NCI-H1417 treated with DMSO at 0.1 percent for 48 hours (cell line): ENCODE measurements around the gene RIMS1.

Experiments used
- DNase-seq: peaks from one replicate; lab custom pipeline; 2025; lab: John Stamatoyannopoulos, UW

The RIMS1 gene

GRCh38 chr6:72084992-72085569 lies 198.7 kb downstream of the RIMS1 start:
- DNase-seq = no peak

DNA sequence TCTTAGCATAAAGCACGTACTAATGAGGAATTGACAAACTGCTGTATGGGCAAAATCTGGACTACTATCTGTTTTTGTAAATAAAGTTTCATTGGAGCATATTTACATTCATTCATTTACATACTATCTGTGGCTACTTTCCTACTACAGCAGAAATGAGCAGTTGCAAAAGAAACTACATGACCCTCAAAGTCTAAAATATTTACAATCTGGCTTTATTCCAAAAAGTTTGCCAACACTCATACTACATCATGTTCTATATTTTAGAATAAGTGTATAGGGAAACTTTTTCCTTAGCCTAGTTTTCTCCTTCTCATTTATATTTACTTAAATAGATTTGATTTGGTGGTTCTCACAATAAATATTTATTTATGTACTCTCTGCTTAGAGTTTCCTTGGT lies 208.2 kb downstream of the RIMS1 start:
- no peak for DNase-seq

DNA sequence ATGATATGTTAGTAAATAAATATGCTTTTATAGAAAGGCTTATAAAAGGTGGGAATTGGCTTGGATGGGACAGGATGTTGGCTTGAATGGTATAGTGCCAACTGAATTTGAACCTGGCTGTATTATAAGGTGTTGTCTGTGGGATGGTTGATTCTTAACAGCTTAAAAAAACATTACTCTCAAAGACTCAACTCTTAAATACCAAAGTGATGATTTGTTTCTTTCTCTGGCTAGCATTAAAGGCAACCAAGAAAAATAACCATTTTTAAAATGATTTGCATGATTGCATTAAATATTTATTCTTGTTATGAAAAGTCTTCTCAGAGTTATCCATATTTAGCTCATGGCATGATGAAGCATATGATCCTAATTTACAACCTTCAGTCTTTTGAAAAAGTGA lies 216.2 kb downstream of the RIMS1 start:
- no peak for DNase-seq

DNA sequence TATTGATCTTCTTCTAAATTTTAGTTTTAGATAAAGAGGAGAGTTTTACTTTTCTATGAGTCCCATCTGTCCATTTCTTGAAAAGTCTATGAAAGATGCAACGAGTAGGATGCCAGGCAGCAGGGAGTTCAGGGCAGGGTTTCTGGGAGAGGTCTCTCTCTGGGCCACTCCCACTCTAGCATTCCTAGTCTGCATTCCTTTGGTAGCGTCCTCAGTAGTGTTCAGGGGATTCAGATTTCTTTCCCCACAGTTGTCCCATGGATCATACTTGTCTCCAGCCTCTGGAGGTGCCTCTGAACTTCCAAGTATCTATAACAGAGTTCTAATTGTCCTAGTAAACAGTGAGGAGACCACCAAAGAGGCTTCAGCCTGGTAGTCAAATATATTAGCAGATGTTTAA lies 225.3 kb downstream of the RIMS1 start:
- no peak for DNase-seq

DNA sequence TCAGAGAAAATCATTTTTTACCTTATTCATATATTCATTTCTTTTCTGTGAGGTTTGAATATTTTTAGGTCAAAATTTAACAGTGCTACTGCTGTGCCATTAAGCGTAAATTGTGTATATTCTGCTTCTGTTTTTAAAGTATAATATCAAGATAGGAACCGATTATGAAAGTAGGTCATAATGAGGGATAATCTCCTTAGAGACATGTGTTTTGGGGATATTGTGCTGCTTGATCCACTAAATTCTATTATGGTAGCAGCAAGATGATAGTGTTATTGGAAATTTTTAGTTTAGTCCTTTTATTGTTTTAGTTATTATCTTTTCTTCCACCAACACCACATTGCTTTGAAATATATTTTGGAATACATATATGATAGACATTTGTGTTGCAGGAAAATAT lies 244.0 kb downstream of the RIMS1 start:
- no peak for DNase-seq

GRCh38 chr6:72132427-72132826 lies 246.1 kb downstream of the RIMS1 start:
- no peak for DNase-seq

DNA sequence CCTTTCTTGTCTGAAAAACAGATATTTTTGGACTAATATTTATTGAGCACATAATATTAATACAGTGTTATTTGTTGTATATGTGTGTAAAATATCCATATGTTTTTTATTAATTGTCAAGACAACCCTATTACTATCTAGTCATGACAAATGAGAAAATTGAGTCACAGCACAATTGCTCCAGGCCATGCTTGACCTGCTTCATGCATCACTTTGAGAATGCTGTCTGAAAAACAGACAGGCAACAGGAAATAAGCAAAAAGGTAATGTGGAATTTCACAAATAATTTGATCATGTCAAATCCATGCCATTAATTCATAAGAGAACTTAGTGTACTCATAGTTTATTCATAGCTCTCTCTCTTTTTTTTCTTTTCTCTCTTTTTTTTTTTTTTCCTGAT lies 246.5 kb downstream of the RIMS1 start:
- DNase-seq = no peak

- no peak for DNase-seq
Measured at GRCh38 chr6:72133324-72133723, 247.0 kb downstream of the RIMS1 start.

- DNase-seq = no peak
Measured at GRCh38 chr6:72140795-72141194, 254.4 kb downstream of the RIMS1 start.

DNA sequence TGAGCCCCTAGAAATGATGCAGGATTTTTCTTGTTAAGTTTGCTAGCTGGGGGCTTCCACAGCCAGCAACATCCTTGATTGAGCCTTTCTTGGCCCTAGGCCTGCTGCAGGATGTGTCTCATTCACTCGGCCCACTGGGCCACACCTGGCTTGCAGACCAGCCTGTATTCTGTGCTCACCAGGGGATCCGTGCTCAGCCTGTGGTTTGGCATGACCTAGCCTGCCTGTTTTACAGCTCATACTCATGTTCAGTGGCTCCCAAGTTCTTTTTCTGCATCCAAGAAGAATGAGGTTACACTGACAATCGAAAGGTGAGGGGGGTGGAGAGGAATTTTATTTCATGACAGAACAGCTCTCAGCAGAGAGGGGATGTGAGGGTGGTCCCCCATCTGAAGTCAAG lies 263.4 kb downstream of the RIMS1 start:
- no peak for DNase-seq

- DNase-seq = no peak
Measured at GRCh38 chr6:72151742-72152141, 265.4 kb downstream of the RIMS1 start.

DNA sequence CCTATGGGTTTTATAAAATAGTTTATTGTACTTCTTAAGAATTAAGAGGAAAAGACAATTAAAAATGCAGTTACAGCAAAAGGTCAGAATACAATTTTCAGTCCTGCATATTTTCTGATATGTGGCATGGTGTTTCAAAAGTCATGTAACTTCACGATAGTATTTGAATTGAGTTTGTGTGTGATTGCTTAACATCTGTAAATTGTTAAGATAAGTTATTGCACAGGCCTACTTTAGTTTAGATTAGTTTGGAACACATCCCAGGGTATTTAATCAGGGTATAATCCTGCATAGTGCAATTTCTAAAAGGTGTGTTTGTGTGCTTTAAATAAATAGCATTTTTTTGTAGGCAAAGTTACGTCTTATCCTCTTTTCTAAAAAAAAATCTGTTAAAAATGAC lies 289.6 kb downstream of the RIMS1 start:
- DNase-seq = no peak

GRCh38 chr6:72182337-72183246 lies 296.2 kb downstream of the RIMS1 start:
- no peak for DNase-seq

GRCh38 chr6:72203983-72204382 lies 317.6 kb downstream of the RIMS1 start:
- DNase-seq = no peak

DNA sequence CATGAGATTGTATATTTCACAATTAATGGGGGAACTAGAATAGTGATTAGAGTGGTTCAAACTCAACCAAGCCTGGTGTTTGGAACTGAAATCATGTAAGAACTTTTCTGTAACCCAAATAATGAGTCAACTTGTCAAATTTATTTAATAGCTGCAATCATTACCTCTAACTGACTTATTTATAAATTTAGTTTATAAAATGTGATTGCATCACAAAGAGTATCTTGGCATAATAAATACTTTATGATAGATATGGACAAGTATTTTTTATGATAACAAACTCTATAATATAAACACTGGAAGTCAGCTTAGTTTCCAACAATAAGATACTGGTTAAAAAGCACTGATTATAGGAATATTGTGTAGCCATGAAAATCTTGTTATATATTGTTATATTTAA lies 319.1 kb downstream of the RIMS1 start:
- DNase-seq = no peak

DNA sequence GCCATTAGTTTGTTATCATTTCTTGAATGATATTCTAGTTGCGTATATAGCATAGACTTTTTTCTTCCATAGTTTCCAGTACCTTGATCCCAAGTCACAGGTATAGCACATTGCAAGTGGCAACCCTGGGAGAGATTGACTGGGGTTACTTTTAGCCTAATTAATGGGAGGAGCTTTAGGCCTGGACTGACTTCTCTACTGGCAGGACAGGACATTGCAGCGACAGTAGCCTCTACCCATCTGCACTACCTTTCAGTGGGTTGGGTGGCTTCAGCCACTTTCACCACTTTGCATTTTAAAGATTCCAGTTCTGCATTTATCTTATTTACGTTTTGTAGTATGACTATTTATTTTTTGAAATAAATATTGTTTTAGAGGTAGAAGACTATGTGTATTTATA lies 320.3 kb downstream of the RIMS1 start:
- DNase-seq = no peak

- no peak for DNase-seq
Measured at GRCh38 chr6:72212686-72213085, 326.3 kb downstream of the RIMS1 start.

DNA sequence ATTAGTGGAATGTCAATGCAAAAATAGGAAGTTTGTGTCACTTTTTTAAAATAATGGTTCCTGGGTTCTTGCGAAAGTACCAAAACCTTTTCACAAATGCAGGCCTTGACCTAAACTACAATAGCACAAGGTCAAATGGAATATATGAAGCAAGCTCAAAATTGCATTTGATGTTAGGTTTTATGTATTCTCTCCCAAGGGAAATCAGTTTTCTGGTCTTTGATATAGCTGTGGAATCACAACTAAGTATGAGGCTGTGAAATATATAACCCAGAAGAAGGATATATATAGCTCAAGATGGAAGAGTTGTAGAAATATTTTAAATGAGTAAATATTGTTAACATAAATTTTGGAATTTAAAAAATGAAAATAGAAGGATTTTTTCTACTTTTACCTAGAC lies 327.3 kb downstream of the RIMS1 start:
- no peak for DNase-seq

DNA sequence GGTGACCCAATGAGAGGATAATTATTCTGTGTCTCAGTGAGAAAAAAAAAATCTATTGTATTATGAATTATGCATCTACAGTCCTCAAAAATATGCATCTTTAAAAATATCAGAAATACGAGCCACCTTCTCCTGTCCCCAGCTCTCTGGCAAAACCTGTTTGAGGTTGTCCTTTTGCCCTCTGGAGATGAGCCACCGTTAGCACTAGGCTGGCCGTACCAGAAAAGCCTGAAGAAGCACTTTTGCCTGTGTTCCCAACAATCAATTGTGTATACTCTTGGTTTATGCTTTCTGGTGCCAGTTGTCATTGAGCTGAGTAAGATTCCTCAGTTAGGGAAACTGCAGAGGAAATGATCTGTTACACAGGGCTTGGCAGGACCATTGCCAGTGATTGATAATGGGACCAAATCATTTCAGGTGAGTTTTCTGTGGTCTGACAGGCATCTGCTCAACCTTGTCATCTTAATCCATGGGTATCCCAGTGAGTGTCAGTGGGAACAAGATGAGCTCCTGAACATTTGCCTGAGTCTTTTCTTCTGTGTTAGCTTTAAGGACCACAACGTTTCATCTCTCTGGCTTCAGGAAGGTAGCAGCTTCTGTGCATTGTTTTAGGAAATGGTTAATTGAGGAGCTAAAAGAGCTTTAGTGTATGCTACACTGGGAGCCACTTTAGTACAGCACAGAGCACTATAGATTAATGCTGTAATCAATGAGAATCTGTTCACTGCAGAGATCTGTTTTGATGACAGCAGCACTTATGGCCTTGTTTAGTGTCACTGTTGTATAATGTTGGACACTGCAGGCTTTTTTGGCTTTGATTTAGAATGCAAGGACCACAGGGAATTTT lies 330.1 kb downstream of the RIMS1 start:
- no peak for DNase-seq

- no peak for DNase-seq
Measured at GRCh38 chr6:72217626-72218025, 331.3 kb downstream of the RIMS1 start.

GRCh38 chr6:72218125-72218524 lies 331.8 kb downstream of the RIMS1 start:
- no peak for DNase-seq

- DNase-seq = no peak
Measured at GRCh38 chr6:72219536-72219935, 333.2 kb downstream of the RIMS1 start.

- no peak for DNase-seq
Measured at GRCh38 chr6:72238021-72238420, 351.7 kb downstream of the RIMS1 start.
